CD4-positive, alpha-beta T cell treated with Interleukin-6 at 100 ng/mL for 8 hours (primary cell): Measurements from ENCODE around the gene CREG2.

ENCODE experiments used
- DNase-seq: peaks from one replicate; pipeline ENCODE4 v3.0.0-alpha.2; 2020; ENCODE audit warnings: mixed read lengths, low spot score

CREG2 gene

GRCh38 chr2:101307950-101308431 is 79.3 kb downstream of the CREG2 start:
- DNase-seq = peak; percentile 10

DNA sequence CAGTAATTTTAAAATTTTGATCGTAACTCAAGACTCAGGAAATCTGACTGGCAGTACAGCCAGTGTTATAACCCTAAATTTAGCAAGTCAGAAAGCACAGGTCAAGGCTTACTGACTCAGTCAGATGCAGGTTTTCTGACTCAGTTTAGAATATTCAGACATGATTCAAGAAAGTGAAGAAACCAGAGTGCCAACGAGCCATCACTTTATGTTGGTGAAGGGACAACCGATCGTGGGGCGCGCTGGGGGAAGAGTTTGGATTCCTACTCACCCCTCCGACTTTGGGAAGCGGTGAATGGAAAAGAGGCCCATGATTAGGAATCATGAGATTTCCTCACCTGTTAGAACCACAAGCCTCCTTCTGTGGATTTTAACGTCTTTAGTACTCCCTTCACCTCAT is 79.8 kb downstream of the CREG2 start:
- DNase-seq = no peak

GRCh38 chr2:101306410-101306809 is 80.9 kb downstream of the CREG2 start:
- no peak for DNase-seq

DNA sequence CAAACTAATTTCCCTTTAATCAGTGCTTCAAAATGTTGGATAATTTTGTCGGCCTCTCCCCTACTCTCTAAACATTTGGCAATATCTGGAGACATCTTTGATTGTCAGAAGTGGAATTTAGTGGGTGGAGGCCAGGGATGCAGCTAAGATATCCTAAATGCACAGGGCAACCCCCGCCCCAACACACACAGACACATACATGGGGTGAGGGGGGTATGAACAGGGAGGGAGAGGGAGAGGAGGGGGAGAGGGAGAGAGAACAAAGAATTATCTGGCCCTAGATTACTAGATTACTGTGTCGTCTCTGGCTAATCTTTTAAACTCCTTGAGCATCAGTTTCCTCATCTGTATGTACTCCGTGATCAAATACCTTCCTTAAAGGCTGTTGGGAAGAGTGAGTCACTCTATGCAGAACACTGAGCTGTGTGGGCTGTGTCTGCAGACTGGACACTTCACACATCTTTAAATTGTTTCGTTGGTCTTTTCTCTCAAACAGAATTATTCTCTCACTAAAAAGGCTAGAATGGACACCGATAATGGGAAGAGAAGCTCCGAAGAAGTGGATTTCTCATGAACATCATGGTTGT is 81.7 kb downstream of the CREG2 start:
- DNase-seq = no peak

GRCh38 chr2:101305035-101305434 is 82.3 kb downstream of the CREG2 start:
- no peak for DNase-seq

- DNase-seq = no peak
These were observed 83.6 kb downstream of the CREG2 start for GRCh38 chr2:101303688-101304087.

GRCh38 chr2:101302016-101302415 is 85.3 kb downstream of the CREG2 start:
- DNase-seq = no peak

DNA sequence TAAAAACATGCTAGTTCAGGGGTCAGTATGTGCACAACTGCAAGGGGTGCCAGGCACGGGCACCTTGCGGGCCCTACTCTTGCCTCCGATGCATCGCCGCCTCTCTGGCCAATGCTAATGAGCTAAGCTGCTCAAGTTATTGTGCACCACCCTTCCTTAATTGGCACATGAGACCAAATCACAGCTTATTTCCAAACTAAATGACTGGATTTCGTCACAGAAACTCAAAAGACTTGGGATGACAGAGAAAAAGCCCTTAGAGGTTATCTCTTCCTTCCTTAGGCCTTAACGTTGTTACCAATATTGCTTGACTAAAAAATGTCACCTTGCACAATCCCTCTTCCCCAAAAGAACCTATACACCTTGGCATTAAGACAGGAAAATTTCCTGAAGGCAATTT is 86.5 kb downstream of the CREG2 start:
- DNase-seq = no peak

- no peak for DNase-seq
These were observed 87.1 kb downstream of the CREG2 start for GRCh38 chr2:101300164-101300563.

GRCh38 chr2:101299604-101300003 is 87.7 kb downstream of the CREG2 start:
- DNase-seq = no peak

DNA sequence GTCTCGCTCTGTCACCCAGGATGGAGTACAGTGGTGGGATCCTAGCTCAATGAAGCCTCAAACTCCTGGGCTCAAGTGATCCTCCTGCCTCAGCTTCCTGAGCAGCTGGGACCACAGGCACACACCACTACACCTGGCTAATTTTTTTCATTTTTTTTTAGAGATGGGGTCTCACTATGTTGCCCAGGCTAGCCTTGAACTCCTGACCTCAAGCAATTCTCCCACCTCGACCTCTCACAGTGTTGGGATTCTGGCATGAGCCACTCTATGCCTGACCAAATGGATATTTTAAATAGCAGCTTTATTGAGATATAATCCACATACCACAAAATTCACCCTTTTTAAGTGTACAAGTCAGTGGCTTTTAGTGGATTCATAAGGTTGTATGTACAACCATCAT is 89.9 kb downstream of the CREG2 start:
- no peak for DNase-seq

- no peak for DNase-seq
These were observed 90.9 kb downstream of the CREG2 start for GRCh38 chr2:101296371-101296770.

GRCh38 chr2:101295895-101296294 is 91.4 kb downstream of the CREG2 start:
- DNase-seq = no peak
